ENCODE data around the gene OLFML2A. TPM values are rescaled to one million over a fixed set of nuclear protein-coding genes. Genes with fewer than 3 reads are reported as not detected.
"Not testable (repeated sequence)": the region's sequence is repeated elsewhere in the genome, so short reads cannot be mapped to it uniquely, and the experiment has no call there.

The OLFML2A gene
- polyA plus RNA-seq, 2 of the 4 experiments (the other 2 are of a cell fraction), result 8.2 to 14.5 TPM

- peak; percentile 97 for TF ChIP-seq CTCF (IDR thresholded peaks at IDR 0.05)
- TF ChIP-seq HDAC2 (IDR thresholded peaks at IDR 0.05), result peak; percentile 100
- peak; percentile 67; the same call in 1 of the 2 replicates for TF ChIP-seq HOXB13 (CRISPR knock-in tag; IDR thresholded peaks at IDR 0.05; ENCODE audit: low read depth)
- TF ChIP-seq NPAS2 (CRISPR knock-in tag; IDR thresholded peaks at IDR 0.05; ENCODE audit: borderline replicate concordance), result 0 out of 2 replicates have a peak, but pooled peaks have one; percentile 7
- no peak for TF ChIP-seq HOXA7 (CRISPR knock-in tag; IDR thresholded peaks at IDR 0.05)
- TF ChIP-seq KDM1A (IDR thresholded peaks at IDR 0.05; ENCODE audit: low read depth), result peak; percentile 100
- TF ChIP-seq NFE2L2 (conservative IDR thresholded peaks at IDR 0.05; ENCODE audit: low read length), result no peak
- TF ChIP-seq HOXB5 (CRISPR knock-in tag; IDR thresholded peaks at IDR 0.05), result peak; percentile 71; the same call in 1 of the 2 replicates
- no peak for TF ChIP-seq FOSL2 (IDR thresholded peaks at IDR 0.05)
- no peak for TF ChIP-seq FOSL2 (CRISPR knock-in tag; IDR thresholded peaks at IDR 0.05)
- no peak for TF ChIP-seq FOXS1 (CRISPR knock-in tag; IDR thresholded peaks at IDR 0.05)
- TF ChIP-seq KDM5A (IDR thresholded peaks at IDR 0.05), result 0 out of 2 replicates have a peak, but pooled peaks have one; percentile 17
- TF ChIP-seq TFCP2L1 (CRISPR knock-in tag; IDR thresholded peaks at IDR 0.05), result 0 out of 2 replicates have a peak, but pooled peaks have one; percentile 66
- TF ChIP-seq E2F6 (IDR thresholded peaks at IDR 0.05; ENCODE audit: borderline replicate concordance, low read depth), result 0 out of 2 replicates have a peak, but pooled peaks have one; percentile 8
These were observed 4.9 kb upstream of the OLFML2A start (continued) for GRCh38 chr9:124771867-124772679.

- not testable (repeated sequence) for DNase-seq (ENCODE audit: low read depth in 1 of 2, low spot score in 1 of 2); H3K27ac ChIP-seq; H3K9me3 ChIP-seq; H3K4me2 ChIP-seq; H3K4me3 ChIP-seq; ATAC-seq; FAIRE-seq
- ChIA-PET CTCF (interaction anchor here (0.5 to 37.7 kb wide), 22 partner anchors 9 to 1418 kb away, joined by 3 to 2512 read pairs (median 4); partner anchors contain the start of genes ARPC5L, RPL35 and WDR38), POLR2A (interaction anchor here (3.5 kb wide), 1 partner anchor 82 kb away, joined by 52 read pairs; the partner anchor contains the start of gene WDR38)
- WGBS (ENCODE audit: missing lambda C conversion rate), result 78% methylated on average over 15 of the region's 15 CpGs
- peaks cover 25% of the 10 kb centered on the region; the same call in 2 of the 3 replicates for H3K4me1 ChIP-seq
These were observed 4.1 kb upstream of the OLFML2A start for GRCh38 chr9:124772877-124773276.

- H3K9me3 ChIP-seq, result no peaks in the 10 kb centered on the region
- ATAC-seq, result no peak
- CTCF ChIA-PET, result interaction anchor here (0.6 to 37.7 kb wide), 20 partner anchors 7 to 1419 kb away, joined by 3 to 2512 read pairs (median 5); partner anchors contain the start of genes ARPC5L, RPL35 and WDR38
- no peak for TF ChIP-seq ZC3H11A (IDR thresholded peaks at IDR 0.05)
- TF ChIP-seq CTCF (IDR thresholded peaks at IDR 0.05), result no peak
- no peak for TF ChIP-seq MAX (IDR thresholded peaks at IDR 0.05)
- peak; percentile 58 for TF ChIP-seq MAFK (IDR thresholded peaks at IDR 0.05; ENCODE audit: partially characterized antibody)
- TF ChIP-seq E2F6 (IDR thresholded peaks at IDR 0.05; ENCODE audit: borderline replicate concordance, low read depth), result no peak
- no peak for TF ChIP-seq PBX3 (IDR thresholded peaks at IDR 0.05)
- DNase-seq (ENCODE audit: low read depth in 1 of 2, low spot score in 1 of 2), result no peak
- 76% methylated on average over 1 of the region's 1 CpG for WGBS (ENCODE audit: missing lambda C conversion rate)
- no peak for FAIRE-seq
- H3K4me3 ChIP-seq, result no peak overlapping the region
- H3K27ac ChIP-seq, result no peak overlapping the region
- POLR2A ChIA-PET, result interaction anchor here (3.5 kb wide), 1 partner anchor 81 kb away, joined by 52 read pairs; the partner anchor contains the start of gene WDR38
- no peak overlapping the region for H3K4me2 ChIP-seq
- H3K4me1 ChIP-seq, result peaks cover 27% of the 10 kb centered on the region
These were observed 3.3 kb upstream of the OLFML2A start for GRCh38 chr9:124773473-124774128.

All from A549 (cell line).